Measurements from ENCODE around the gene IFNA16. TPM values are rescaled to one million over a fixed set of nuclear protein-coding genes. Genes with fewer than 3 reads are reported as not detected.
A peak's percentile ranks its signal among the peaks of the same experiment; 100 is the strongest.
"Not testable (repeated sequence)": the region's sequence is repeated elsewhere in the genome, so short reads cannot be mapped to it uniquely, and the experiment has no call there.

Gene IFNA16
- total RNA-seq, result not detected
- long read RNA-seq, result 0 reads

- not testable (repeated sequence) for DNase-seq
Observed at GRCh38 chr9:21217211-21217610, at the start of gene IFNA16. TSS of gene IFNA16 (minus strand) at chr9:21217311. CDS start at chr9:21217305, 6 bp downstream.

GRCh38 chr9:21265421-21266189 lies 48.5 kb upstream of the IFNA16 start:
- intact Hi-C loops (cut with DNase I, micrococcal nuclease), result no loop called here
- no peak for ATAC-seq
- no peak for DNase-seq

More at GRCh38 chr9:21217211-21217610, at the start of gene IFNA16:
- ATAC-seq; intact Hi-C loops (cut with DNase I, micrococcal nuclease): not testable (repeated sequence)

GRCh38 chr9:21255538-21256212 lies 38.6 kb upstream of the IFNA16 start:
- DNase-seq (no peak), ATAC-seq (no peak)
- intact Hi-C loops (cut with DNase I, micrococcal nuclease), result no loop called here

DNA sequence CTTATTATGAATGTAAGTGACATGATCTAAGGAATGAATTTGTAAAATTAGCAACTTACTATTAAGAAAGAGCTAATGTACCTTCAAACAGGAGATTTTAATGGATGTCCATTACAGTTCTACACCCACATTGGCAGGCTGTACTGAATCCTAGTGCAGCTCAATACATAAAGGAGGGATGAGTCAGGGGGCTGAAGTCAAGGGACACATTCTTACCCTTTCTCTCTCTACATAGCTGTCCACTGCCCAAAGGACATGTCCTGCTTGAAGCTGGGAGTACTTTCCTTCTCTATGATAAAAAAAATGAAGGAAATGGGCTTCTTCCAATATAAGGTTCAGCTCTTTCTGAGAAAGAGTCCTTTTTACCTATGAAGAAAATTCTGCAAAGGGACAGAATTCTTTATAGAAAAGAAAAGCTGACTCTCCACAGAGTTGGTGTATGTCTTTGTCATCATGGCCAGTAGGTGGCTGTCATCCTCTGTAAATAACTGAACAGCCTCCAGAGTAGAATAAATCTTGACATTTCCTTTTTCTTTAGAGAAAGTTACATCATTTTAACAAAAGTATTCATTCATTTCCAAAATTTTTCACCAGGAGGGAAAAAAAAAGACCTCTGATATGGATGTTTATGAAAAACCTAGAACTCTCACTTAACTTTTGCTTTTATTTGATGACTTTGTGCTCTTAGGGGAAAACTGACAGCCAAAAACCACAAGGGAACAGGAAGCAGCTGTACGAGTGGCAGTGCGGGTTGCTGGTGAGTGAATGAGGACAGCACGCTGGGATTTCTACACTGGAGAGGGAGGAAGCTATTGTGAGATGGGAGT lies 35.8 kb upstream of the IFNA16 start:
- intact Hi-C loops (cut with DNase I, micrococcal nuclease), result no loop called here
- ATAC-seq, result no peak
- DNase-seq, result peak in 1 of 2 donors; percentile 29

DNA sequence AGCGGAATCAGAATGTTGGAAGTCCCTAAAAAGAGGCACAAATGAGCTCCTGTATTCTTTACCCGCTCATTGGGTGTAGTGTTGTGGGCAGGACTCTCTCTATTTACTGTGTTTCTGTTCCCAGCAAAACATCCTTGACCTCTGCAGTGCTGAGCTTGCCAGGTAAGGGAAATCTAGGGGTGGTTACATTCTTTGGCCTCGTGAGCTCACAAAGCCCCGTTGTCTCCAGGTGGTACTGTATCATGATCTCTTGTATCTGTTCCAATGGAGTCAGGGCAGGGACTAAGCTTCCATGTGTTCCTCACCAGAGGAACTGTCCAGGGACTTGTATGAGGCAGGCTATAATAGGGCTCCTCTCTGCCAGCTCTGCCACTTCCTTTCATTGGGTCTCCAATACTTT lies 34.5 kb upstream of the IFNA16 start:
- ATAC-seq (no peak), DNase-seq (no peak)
- intact Hi-C loops (cut with DNase I, micrococcal nuclease), result no loop called here

GRCh38 chr9:21251190-21251589 lies 34.1 kb upstream of the IFNA16 start:
- intact Hi-C loops (cut with DNase I, micrococcal nuclease), result no loop called here
- DNase-seq, result no peak
- no peak for ATAC-seq

DNA sequence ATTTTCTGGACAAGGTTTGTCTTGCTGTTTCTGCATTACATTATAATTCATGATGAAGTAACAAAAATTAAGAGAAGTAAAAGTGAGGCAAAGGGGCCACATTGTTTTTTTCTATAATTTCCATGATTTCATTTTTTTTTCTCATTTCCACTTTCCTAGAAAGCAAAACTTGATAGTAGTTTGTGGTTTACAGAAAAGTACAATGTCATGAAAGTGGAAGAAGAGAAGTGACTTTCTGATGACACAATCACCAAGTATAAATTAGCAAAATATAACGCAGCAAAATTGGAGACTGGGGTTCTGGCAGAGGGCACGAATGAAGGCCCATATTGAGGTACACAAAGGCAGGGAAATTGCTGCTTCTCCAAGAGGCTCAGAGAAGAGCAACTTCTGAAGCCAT lies 27.7 kb upstream of the IFNA16 start:
- DNase-seq (no peak), ATAC-seq (no peak)
- intact Hi-C loops (cut with DNase I, micrococcal nuclease), result no loop called here

DNA sequence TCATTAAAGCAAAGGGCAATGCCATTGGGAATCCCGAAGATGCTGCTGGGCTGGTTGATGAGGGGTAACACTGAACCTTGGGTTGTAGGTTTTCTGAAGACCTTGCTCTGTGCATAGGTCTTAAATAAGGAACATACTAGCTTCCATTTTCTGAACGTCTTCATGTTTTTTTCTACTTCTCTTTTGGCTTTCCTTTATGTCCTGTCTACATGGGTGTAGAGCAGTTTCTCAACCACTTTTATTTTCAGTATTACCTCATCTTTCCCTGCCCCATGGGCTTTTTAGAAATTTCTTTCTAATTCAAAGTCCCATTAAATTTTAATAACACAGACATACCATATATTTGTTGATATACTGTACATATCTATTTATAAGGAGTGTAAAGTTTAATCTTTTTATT lies 22.8 kb upstream of the IFNA16 start, which contains the start of gene IFNA14:
Gene IFNA14 (minus strand): TSS at position 95 of the 400 bp plus-strand sequence. CDS start 70 bp downstream, at position 25.
- intact Hi-C loops (cut with DNase I, micrococcal nuclease), result loop anchor here in 1 of 2 donors (10.0 kb wide), 1 partner anchor 545 kb away; no protein-coding TSS in a partner anchor
- DNase-seq (no peak), ATAC-seq (no peak)

GRCh38 chr9:21236360-21236714 lies 19.2 kb upstream of the IFNA16 start:
- intact Hi-C loops (cut with DNase I, micrococcal nuclease), result loop anchor here in 1 of 2 donors (10.0 kb wide), 1 partner anchor 548 kb away; no protein-coding TSS in a partner anchor
- ATAC-seq, DNase-seq: not testable (repeated sequence)

GRCh38 chr9:21235468-21236359 lies 18.6 kb upstream of the IFNA16 start:
- ATAC-seq, result peak; percentile 57
- intact Hi-C loops (cut with DNase I, micrococcal nuclease), result loop anchor here in 1 of 2 donors (10.0 kb wide), 1 partner anchor 549 kb away; no protein-coding TSS in a partner anchor
- peak in 1 of 2 donors; percentile 11 for DNase-seq

GRCh38 chr9:21234153-21234687 lies 17.1 kb upstream of the IFNA16 start:
- intact Hi-C loops (cut with DNase I, micrococcal nuclease), result loop anchor here in 1 of 2 donors (10.0 kb wide), 1 partner anchor 551 kb away; no protein-coding TSS in a partner anchor
- no peak for ATAC-seq
- no peak for DNase-seq

DNA sequence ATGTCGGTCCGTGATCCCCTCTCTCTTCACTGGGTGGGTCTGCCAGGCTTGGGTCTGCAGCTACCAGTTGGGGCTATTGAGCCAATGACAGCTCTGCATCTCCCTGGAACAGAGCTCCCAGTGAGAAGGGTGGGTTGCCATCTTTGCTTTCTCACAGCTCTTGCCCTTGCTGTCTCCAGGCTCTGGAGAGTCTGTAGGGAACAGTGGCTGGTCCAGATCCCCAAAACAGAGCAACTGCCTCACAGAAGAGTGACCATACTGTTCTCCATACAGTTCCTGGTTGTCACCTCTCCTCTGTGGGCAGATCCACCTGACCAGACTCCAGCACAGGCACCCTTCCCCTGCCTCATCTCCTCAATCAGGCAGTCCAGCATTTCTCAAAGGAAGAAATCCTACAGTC lies 16.1 kb upstream of the IFNA16 start:
- intact Hi-C loops (cut with DNase I, micrococcal nuclease), result loop anchor here in 1 of 2 donors (10.0 kb wide), 1 partner anchor 552 kb away; no protein-coding TSS in a partner anchor
- no peak for ATAC-seq

GRCh38 chr9:21228122-21228521 lies 11.0 kb upstream of the IFNA16 start, which contains the start of gene IFNA17:
TSS of gene IFNA17 (minus strand) at chr9:21228222. CDS start at chr9:21228173, 49 bp downstream.
- ATAC-seq (no peak), DNase-seq (no peak)
- intact Hi-C loops (cut with DNase I, micrococcal nuclease), result no loop called here

More for the DNA sequence above, 16.1 kb upstream of the IFNA16 start:
- DNase-seq, result no peak

DNA sequence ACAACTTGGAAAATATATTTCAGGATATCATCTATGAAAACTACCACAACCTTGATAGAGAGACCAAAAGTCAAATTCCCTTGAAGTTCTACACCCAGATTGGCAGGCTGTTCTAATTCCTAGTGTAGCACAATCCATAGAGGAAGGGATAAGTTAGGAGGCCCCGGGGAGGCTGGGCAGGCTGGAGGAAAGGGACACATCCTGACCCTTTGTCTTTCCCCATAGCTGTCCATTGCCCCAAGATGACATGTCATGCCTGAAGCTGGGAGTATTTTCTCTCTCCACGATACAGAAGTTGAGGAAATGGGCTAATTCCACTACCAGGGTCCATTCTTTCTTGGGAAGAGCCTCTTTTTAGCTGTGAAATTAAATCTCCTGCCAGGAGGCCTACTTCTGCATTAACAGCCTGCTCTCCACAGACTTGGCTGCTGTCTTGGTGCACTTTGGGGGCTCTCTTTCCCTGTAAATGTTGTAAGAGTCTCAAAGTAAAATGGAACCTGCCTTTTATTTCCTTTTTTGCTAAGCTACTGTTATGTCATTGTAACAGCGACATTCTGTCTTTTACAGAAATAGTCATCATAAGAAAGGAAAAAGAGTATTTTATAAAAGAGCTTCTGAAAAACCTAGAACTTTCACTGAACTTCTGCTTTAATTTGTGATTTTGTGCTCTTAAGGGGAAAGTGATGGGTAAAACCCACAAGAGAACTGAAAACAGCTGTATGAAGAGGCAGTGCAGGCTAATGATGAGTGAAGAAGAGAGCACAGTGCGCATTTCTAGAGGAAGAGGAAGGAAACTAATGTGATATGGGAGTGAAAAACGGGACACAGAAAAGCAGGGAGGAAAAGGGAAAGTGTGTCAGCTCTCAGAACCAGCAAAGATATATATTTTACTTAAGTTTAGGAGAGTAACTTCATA lies 3.4 kb downstream of the IFNA16 start:
- ATAC-seq; intact Hi-C loops (cut with DNase I, micrococcal nuclease); DNase-seq: not testable (repeated sequence)

DNA sequence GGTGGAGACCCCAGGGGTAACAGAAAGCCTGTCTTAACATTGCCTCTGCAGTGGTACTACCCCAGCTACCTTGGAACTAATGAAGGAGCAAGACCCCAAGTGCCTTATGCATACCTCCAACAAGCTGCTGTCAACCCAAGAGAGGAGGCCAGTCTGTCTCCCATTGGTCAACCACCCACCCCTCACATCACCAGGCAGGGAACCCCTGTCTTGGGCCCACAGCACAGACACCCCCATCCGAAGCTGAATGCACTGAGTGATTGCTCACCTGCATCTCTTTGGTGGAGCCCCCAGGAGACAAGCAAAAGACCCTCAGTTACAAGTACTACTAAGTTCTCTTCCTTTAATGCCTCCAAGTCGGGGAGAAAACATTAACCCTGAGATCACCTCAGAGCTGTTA lies 5.0 kb downstream of the IFNA16 start:
- ATAC-seq; intact Hi-C loops (cut with DNase I, micrococcal nuclease); DNase-seq: not testable (repeated sequence)

- DNase-seq; ATAC-seq; intact Hi-C loops (cut with DNase I, micrococcal nuclease): not testable (repeated sequence)
Observed at GRCh38 chr9:21210782-21211181, 6.3 kb downstream of the IFNA16 start.
